Measurements from ENCODE around the gene RERE.
"Not testable (repeated sequence)": the region's sequence is repeated elsewhere in the genome, so short reads cannot be mapped to it uniquely, and the experiment has no call there.

Gene RERE

GRCh38 chr1:8796812-8797211, 20.6 kb downstream of the RERE start:
- no peak for DNase-seq

- DNase-seq = no peak
These were observed 22.8 kb downstream of the RERE start for GRCh38 chr1:8794605-8795004.

- no peak for DNase-seq
These were observed 25.6 kb downstream of the RERE start for GRCh38 chr1:8791819-8792218.

- no peak for DNase-seq
These were observed 26.5 kb downstream of the RERE start for GRCh38 chr1:8790987-8791386.

- no peak for DNase-seq
These were observed 27.0 kb downstream of the RERE start for GRCh38 chr1:8790478-8790877.

- DNase-seq = no peak
These were observed 27.9 kb downstream of the RERE start for GRCh38 chr1:8789314-8790214.

- no peak for DNase-seq
These were observed 30.2 kb downstream of the RERE start for GRCh38 chr1:8787218-8787617.

GRCh38 chr1:8786204-8786603, 31.2 kb downstream of the RERE start:
- not testable (repeated sequence) for DNase-seq

GRCh38 chr1:8782955-8783354, 34.5 kb downstream of the RERE start:
- DNase-seq = no peak

GRCh38 chr1:8782001-8782620, 35.3 kb downstream of the RERE start:
- no peak for DNase-seq

- DNase-seq = no peak
These were observed 37.0 kb downstream of the RERE start for GRCh38 chr1:8780405-8780804.

- DNase-seq = no peak
These were observed 39.6 kb downstream of the RERE start for GRCh38 chr1:8777867-8778266.

- DNase-seq = no peak
These were observed 41.3 kb downstream of the RERE start for GRCh38 chr1:8776104-8776503.

GRCh38 chr1:8767006-8767405, 50.4 kb downstream of the RERE start:
- no peak for DNase-seq

- no peak for DNase-seq
These were observed 52.2 kb downstream of the RERE start for GRCh38 chr1:8765198-8765597.

- no peak for DNase-seq
These were observed 53.0 kb downstream of the RERE start for GRCh38 chr1:8764293-8764937.

GRCh38 chr1:8763888-8764287, 53.6 kb downstream of the RERE start:
- DNase-seq = no peak

- DNase-seq = no peak
These were observed 62.4 kb downstream of the RERE start for GRCh38 chr1:8754993-8755392.

- no peak for DNase-seq
These were observed 63.2 kb downstream of the RERE start for GRCh38 chr1:8754247-8754650.

- DNase-seq = no peak
These were observed 63.7 kb downstream of the RERE start for GRCh38 chr1:8753736-8754135.

GRCh38 chr1:8752921-8753713, 64.3 kb downstream of the RERE start:
- no peak for DNase-seq

GRCh38 chr1:8752411-8752810, 65.0 kb downstream of the RERE start:
- no peak for DNase-seq

- DNase-seq = no peak
These were observed 65.5 kb downstream of the RERE start for GRCh38 chr1:8751984-8752383.
